Activated CD4-positive, CD25-positive, alpha-beta regulatory T cell treated with anti-CD3 and anti-CD28 coated beads, Interleukin-2, amount 50 U/mL, for 16 hours (primary cell): ENCODE results near the gene SCFD2.

ENCODE experiments used
- DNase-seq: peaks from one replicate; pipeline ENCODE4 v3.0.0-alpha.2; 2020; ENCODE audit warnings: low read depth, low spot score

Gene SCFD2

GRCh38 chr4:52989865-52990264, 376.0 kb downstream of the SCFD2 start:
- no peak for DNase-seq

- no peak for DNase-seq
Measured at GRCh38 chr4:52987392-52988056, 378.3 kb downstream of the SCFD2 start.

- DNase-seq: no peak
Measured at GRCh38 chr4:52984462-52984881, 381.4 kb downstream of the SCFD2 start.

GRCh38 chr4:52983563-52984303, 382.1 kb downstream of the SCFD2 start:
- no peak for DNase-seq

- no peak for DNase-seq
Measured at GRCh38 chr4:52982946-52983340, 382.9 kb downstream of the SCFD2 start.

- no peak for DNase-seq
Measured at GRCh38 chr4:52982255-52982945, 383.5 kb downstream of the SCFD2 start.

GRCh38 chr4:52979821-52980590, 385.9 kb downstream of the SCFD2 start:
- DNase-seq: no peak

GRCh38 chr4:52979020-52979419, 386.8 kb downstream of the SCFD2 start:
- DNase-seq: no peak

- no peak for DNase-seq
Measured at GRCh38 chr4:52977252-52977651, 388.6 kb downstream of the SCFD2 start.

- no peak for DNase-seq
Measured at GRCh38 chr4:52976523-52977230, 389.2 kb downstream of the SCFD2 start.

GRCh38 chr4:52968691-52969090, 397.2 kb downstream of the SCFD2 start:
- no peak for DNase-seq

GRCh38 chr4:52968241-52968640, 397.6 kb downstream of the SCFD2 start:
- DNase-seq: no peak

GRCh38 chr4:52966781-52967180, 399.1 kb downstream of the SCFD2 start:
- no peak for DNase-seq

GRCh38 chr4:52966172-52966571, 399.7 kb downstream of the SCFD2 start:
- no peak for DNase-seq

GRCh38 chr4:52964561-52965101, 401.2 kb downstream of the SCFD2 start:
- DNase-seq: no peak

GRCh38 chr4:52964011-52964410, 401.9 kb downstream of the SCFD2 start:
- no peak for DNase-seq

GRCh38 chr4:52962721-52963120, 403.1 kb downstream of the SCFD2 start:
- no peak for DNase-seq

GRCh38 chr4:52961666-52962412, 404.0 kb downstream of the SCFD2 start:
- no peak for DNase-seq

GRCh38 chr4:52959541-52959940, 406.3 kb downstream of the SCFD2 start:
- DNase-seq: no peak
